GM13976 (cell line): ENCODE data around the gene SERPINI1.

Experiments used
- DNase-seq: peaks from one replicate; pipeline ENCODE4 v3.0.0; 2012; ENCODE audit warnings: low spot score
- in situ Hi-C: fragments of 300-500 bp; cut with MboI; formaldehyde crosslinking; loops from one replicate; pipeline ENCODE4 v1.12.0; 2022; ENCODE audit warnings: low sequenced_read_pairs, mixed read lengths, inconsistent platforms; ENCODE audit not compliant: unreplicated experiment
- TF ChIP-seq, protein P1 (sequence below): IDR thresholded peaks from 2 replicates; pipeline ENCODE4 v1.5.1; 2012; ENCODE audit warnings: borderline replicate concordance, mild to moderate bottlenecking; ENCODE audit not compliant: insufficient read depth; ENCODE audit errors: extremely low read depth, missing control alignments, control extremely low read depth

Gene SERPINI1

GRCh38 chr3:167874671-167875372, 139.3 kb downstream of the SERPINI1 start:
- TF ChIP-seq, protein P1, sequence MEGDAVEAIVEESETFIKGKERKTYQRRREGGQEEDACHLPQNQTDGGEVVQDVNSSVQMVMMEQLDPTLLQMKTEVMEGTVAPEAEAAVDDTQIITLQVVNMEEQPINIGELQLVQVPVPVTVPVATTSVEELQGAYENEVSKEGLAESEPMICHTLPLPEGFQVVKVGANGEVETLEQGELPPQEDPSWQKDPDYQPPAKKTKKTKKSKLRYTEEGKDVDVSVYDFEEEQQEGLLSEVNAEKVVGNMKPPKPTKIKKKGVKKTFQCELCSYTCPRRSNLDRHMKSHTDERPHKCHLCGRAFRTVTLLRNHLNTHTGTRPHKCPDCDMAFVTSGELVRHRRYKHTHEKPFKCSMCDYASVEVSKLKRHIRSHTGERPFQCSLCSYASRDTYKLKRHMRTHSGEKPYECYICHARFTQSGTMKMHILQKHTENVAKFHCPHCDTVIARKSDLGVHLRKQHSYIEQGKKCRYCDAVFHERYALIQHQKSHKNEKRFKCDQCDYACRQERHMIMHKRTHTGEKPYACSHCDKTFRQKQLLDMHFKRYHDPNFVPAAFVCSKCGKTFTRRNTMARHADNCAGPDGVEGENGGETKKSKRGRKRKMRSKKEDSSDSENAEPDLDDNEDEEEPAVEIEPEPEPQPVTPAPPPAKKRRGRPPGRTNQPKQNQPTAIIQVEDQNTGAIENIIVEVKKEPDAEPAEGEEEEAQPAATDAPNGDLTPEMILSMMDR = no peak
- DNase-seq = no peak
- in situ Hi-C loops = loop anchor here (25.0 kb wide), 1 partner anchor 463 kb away; no protein-coding TSS in a partner anchor
